ENCODE measurements around the gene IDI2. TPM values are rescaled to one million over a fixed set of nuclear protein-coding genes. Genes with fewer than 3 reads are reported as not detected.

IDI2 gene
- total RNA-seq, 1 donor from 2014 or later: not detected

DNA sequence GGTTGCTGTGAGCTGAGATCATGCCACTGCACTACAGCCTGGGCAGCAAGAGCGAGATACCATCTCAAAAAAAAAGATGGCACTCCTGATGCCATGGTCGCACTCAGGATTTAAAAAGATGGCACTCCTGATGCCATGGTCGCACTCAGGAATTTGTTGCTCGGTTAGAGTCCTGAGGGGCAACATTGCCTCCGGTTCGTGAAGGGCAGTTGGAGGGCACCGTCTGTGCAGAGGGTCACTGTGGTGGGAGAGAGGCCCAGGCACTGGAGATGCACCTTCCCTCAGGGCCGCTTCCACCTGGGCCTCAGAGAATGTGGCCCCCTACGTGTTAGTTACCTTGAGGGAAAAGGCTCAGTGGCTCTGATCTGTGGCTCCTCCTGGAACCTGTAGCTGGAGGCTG, 19.1 kb downstream of the IDI2 start:
- peaks cover 100% of the 10 kb centered on the region for H3K36me3 ChIP-seq
- H3K4me3 ChIP-seq: no peak overlapping the region
- no peak for ATAC-seq
- intact Hi-C loops (cut with DNase I): no loop called here
- no peaks in the 10 kb centered on the region for H3K27me3 ChIP-seq
- H3K9me3 ChIP-seq: peaks cover 9% of the 10 kb centered on the region
- H3K27ac ChIP-seq: no peak overlapping the region
- no peaks in the 10 kb centered on the region for H3K4me1 ChIP-seq
- DNase-seq: no peak
- TF ChIP-seq, protein P1, sequence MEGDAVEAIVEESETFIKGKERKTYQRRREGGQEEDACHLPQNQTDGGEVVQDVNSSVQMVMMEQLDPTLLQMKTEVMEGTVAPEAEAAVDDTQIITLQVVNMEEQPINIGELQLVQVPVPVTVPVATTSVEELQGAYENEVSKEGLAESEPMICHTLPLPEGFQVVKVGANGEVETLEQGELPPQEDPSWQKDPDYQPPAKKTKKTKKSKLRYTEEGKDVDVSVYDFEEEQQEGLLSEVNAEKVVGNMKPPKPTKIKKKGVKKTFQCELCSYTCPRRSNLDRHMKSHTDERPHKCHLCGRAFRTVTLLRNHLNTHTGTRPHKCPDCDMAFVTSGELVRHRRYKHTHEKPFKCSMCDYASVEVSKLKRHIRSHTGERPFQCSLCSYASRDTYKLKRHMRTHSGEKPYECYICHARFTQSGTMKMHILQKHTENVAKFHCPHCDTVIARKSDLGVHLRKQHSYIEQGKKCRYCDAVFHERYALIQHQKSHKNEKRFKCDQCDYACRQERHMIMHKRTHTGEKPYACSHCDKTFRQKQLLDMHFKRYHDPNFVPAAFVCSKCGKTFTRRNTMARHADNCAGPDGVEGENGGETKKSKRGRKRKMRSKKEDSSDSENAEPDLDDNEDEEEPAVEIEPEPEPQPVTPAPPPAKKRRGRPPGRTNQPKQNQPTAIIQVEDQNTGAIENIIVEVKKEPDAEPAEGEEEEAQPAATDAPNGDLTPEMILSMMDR (IDR thresholded peaks at IDR 0.05): no peak

DNA sequence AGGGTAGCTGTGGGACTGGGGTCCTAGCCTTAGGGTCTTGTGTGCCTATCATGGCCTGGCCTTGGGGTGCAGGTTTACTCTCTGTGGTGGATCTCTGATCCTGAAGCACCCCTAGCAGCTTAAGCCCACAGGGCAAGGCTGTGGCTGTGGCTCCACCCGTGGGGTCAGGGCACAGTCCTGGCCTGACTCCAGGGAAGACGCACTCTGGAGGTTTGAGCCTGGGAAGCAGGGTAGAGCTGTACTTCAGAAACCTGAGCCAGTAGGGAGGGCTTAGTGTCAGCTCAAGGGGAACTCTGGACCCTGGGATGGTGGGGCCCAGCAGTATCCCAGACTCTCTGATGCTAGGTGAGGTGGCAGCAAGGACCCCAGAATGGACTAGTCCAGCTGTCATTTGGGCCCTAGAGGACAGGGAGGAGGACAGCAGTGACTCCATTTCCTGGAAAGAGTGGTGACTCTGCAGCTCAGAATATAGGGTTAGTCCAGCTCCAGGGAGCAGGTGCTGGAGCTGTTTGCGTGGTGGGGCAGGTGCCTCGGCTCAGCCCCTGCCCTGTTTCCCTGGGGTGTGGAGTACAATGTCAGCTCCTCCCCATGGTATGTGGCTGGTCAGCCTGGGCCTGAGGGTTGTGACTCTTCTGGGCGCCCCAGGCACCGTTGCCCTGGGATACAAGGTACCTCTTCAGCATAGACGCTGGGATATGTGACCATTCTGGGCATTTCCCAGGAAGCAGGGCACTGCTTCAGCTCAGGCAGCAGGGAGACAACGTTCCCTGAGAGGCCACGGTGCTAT, 21.6 kb downstream of the IDI2 start:
- H3K9me3 ChIP-seq: peaks cover 9% of the 10 kb centered on the region
- ATAC-seq: peak; percentile 27
- TF ChIP-seq, protein P1 (IDR thresholded peaks at IDR 0.05): no peak
- no peaks in the 10 kb centered on the region for H3K27me3 ChIP-seq
- intact Hi-C loops (cut with DNase I): no loop called here
- peaks cover 99% of the 10 kb centered on the region for H3K36me3 ChIP-seq
- peak; percentile 32 for DNase-seq
- H3K4me1 ChIP-seq: no peaks in the 10 kb centered on the region
- H3K4me3 ChIP-seq: no peak overlapping the region
- no peak overlapping the region for H3K27ac ChIP-seq

DNA sequence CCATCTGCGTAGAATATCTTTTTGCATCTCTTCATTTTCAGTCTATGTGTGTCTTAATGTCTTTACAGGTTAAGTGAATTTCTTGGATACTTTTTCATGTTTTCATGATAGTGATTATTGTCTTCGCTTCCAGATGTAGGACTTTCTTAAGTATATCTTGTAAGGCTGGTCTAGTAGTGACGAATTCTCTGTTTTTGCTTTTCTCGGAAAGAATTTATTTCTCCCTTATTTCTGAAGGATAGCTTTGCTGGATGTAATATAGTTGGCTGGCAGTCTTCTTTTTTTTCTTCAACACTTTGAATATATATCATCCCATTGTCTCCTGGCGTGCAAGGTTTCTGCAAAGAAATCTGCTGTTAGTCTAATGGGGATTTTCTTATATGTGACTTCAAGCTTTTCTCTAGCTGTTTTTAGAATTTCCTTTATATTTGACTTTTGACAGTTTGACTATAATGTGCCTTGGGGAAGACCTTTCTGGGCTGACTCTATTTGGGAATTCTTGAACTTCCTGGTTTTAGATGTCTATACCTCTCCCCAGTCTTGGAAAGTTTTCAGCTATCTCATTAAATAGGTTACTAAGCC, 23.1 kb downstream of the IDI2 start:
- H3K4me1 ChIP-seq: no peaks in the 10 kb centered on the region
- DNase-seq (no peak), ATAC-seq (no peak)
- peaks cover 9% of the 10 kb centered on the region for H3K9me3 ChIP-seq
- TF ChIP-seq, protein P1 (IDR thresholded peaks at IDR 0.05): no peak
- no peak overlapping the region for H3K27ac ChIP-seq
- intact Hi-C loops (cut with DNase I): no loop called here
- peaks cover 99% of the 10 kb centered on the region for H3K36me3 ChIP-seq
- no peak overlapping the region for H3K4me3 ChIP-seq
- no peaks in the 10 kb centered on the region for H3K27me3 ChIP-seq

DNA sequence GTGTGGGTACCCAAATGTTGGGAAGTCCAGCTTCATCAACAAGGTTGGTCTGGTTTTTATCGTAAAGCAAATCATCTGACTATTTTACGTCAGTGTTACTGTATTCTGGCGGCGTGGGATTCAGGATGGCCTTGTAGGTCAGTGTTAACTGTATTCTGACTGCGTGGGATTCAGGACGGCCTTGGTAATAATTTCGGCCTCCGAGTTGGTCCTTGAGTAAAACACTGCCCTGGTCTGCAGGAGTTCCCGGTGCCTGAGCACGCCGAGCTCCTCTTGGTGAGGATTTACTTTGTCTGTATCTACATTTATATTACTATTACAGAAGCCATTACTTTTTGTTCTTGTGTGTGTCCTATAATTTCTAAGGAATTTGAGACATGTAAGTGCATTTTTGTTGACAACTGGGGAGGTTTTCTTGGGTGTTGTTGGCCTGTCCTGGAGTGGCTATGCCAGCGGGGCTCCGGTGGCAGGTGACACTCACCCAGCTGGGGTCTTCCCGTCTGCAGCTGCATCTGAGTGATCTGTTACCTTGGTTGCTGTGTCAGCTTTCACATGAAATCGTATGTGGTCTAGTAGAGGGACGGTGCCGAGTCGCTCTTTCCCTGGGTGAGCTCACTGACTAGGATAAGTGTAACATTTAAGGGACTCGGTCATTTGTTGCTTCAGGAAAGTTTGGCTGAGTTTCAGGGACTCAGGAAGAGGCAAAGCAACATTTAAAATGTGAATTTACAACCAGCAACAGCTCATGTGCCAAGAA, 28.2 kb downstream of the IDI2 start:
- Histone ChIP-seq H3K36me3 (peaks cover 99% of the 10 kb centered on the region), H3K4me1 (no peaks in the 10 kb centered on the region), H3K27ac (no peak overlapping the region), H3K4me3 (no peak overlapping the region), H3K9me3 (peaks cover 7% of the 10 kb centered on the region), H3K27me3 (no peaks in the 10 kb centered on the region)
- no peak for DNase-seq
- no peak for ATAC-seq
- TF ChIP-seq, protein P1 (IDR thresholded peaks at IDR 0.05): no peak
- intact Hi-C loops (cut with DNase I): no loop called here

DNA sequence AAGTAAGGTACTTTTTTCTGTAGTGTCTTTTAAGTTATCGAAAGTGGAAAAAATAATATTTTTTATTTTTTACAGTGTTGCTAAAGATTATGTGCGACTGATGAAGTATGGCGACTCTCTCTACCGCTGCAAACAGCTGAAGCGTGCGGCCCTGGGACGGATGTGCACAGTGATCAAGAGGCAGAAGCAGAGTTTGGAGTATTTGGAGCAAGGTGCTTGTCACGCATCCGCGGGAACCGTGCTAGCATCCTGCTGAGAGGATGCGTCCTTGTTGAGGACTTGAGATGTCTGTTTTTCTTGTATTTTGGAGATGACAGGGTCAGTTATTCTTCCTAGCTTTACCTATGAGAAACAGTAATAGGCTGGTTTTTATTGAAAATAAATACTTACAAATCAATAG, 29.6 kb downstream of the IDI2 start:
- Histone ChIP-seq H3K36me3 (peaks cover 87% of the 10 kb centered on the region), H3K27ac (no peak overlapping the region), H3K9me3 (no peaks in the 10 kb centered on the region), H3K27me3 (no peaks in the 10 kb centered on the region), H3K4me3 (no peak overlapping the region), H3K4me1 (no peaks in the 10 kb centered on the region)
- DNase-seq: no peak
- no peak for ATAC-seq
- TF ChIP-seq, protein P1 (IDR thresholded peaks at IDR 0.05): no peak
- intact Hi-C loops (cut with DNase I): no loop called here

Data from upper lobe of right lung (tissue), 1 donor.